IMR-90 (cell line): Measurements from ENCODE around the gene INHA.

Experiments
- POLR2A ChIP-seq: IDR thresholded peaks from 2 replicates; pipeline ENCODE4 v1.6.1; 2012; ENCODE audit warnings: mild to moderate bottlenecking, low read depth, low read length
- RAD21 ChIP-seq: IDR thresholded peaks from 2 replicates; pipeline ENCODE4 v1.6.1; 2012; ENCODE audit warnings: low read length, improper control_type of control experiment

DNA sequence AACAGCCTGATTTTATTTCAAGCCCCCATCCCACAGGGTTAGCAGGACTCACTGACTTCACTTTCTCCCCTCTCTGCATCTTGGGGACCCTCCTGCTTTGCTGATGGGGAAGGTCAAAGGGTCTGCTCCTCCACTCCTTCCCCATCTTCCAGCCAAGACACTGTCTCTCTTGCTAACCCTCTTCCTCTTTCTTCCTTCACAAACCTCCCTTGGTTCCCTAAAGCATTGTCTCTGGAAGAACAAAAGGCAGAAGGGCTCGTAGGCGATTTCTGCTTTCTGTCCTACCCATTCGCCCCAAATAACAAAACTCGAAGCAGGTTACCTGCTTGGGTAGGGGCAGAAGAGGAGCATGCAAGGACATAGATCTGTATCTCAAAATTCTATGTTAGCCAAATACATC is 49.8 kb downstream of the INHA start:
- no peak for TF ChIP-seq POLR2A
- TF ChIP-seq RAD21 = no peak
